OCI-LY7 (cell line): ENCODE results near the gene ATP2C2. TPM values are rescaled to one million over a fixed set of nuclear protein-coding genes. Genes with fewer than 3 reads are reported as not detected.

Experiments used
- BruUV-seq: library from RNA; stranded (reverse); fragments of 400-500 nt; replicated peaks from 2 replicates; lab custom pipeline; 2021; lab: Mats Ljungman, UMichigan
- CTCF ChIA-PET: fragments of 300-600 bp; sonication (Branson Sonifier 250); formaldehyde crosslinking; loops from one replicate; lab custom pipeline; 2022; ENCODE audit warnings: antibody characterized with exemption; ENCODE audit not compliant: unreplicated experiment; lab: Charles Lee
- POLR2A ChIA-PET: fragments of 300-600 bp; sonication (Branson Sonifier 250); formaldehyde crosslinking; loops from one replicate; lab custom pipeline; 2022; ENCODE audit warnings: antibody characterized with exemption; lab: Charles Lee
- DNase-seq: peaks from one replicate; pipeline ENCODE4 v3.0.0-alpha.2; 2015; ENCODE audit warnings: low spot score
- H2AFZ ChIP-seq: fragments of 200-600 bp; sonication (generic), shearing (Covaris generic); 2 replicates; pipeline ENCODE4 v1.6.1; 2014; ENCODE audit warnings: mild to moderate bottlenecking, antibody characterized with exemption, low read length, moderate library complexity
- H3K27ac ChIP-seq: fragments of 200-600 bp; sonication (generic); 2 replicates; pipeline ENCODE4 v1.5.1; 2014; ENCODE audit warnings: mixed run types, low read depth, mild to moderate bottlenecking, moderate library complexity, low read length, inconsistent platforms; ENCODE audit not compliant: poor library complexity, severe bottlenecking
- H3K36me3 ChIP-seq: fragments of 200-600 bp; sonication (generic); 2 replicates; pipeline ENCODE4 v1.6.1; 2014; ENCODE audit warnings: mild to moderate bottlenecking, antibody characterized with exemption, low read length, moderate library complexity, mixed read lengths; ENCODE audit not compliant: insufficient read depth
- H3K4me1 ChIP-seq: fragments of 200-600 bp; sonication (generic); 2 replicates; pipeline ENCODE4 v1.5.1; 2014; ENCODE audit warnings: mild to moderate bottlenecking, low read length; ENCODE audit not compliant: insufficient read depth, poor library complexity, severe bottlenecking
- H3K4me2 ChIP-seq: fragments of 200-600 bp; sonication (generic); 2 replicates; pipeline ENCODE4 v1.6.1; 2014; ENCODE audit warnings: mild to moderate bottlenecking, low read length
- H3K4me3 ChIP-seq: fragments of 200-600 bp; sonication (generic); 2 replicates; pipeline ENCODE4 v1.5.1; 2014; ENCODE audit warnings: mild to moderate bottlenecking, low read depth, low read length; ENCODE audit not compliant: poor library complexity, severe bottlenecking
- H3K79me2 ChIP-seq: fragments of 200-600 bp; sonication (generic); 2 replicates; pipeline ENCODE4 v1.6.1; 2016; ENCODE audit warnings: low read depth, mild to moderate bottlenecking, low read length, moderate library complexity, mixed read lengths; ENCODE audit not compliant: insufficient read depth
- H3K9me2 ChIP-seq: fragments of 200-600 bp; sonication (generic); 2 replicates; pipeline ENCODE4 v1.6.1; 2016; ENCODE audit warnings: mild to moderate bottlenecking, low read length, mixed read lengths; ENCODE audit not compliant: insufficient read depth
- H3K9me3 ChIP-seq: fragments of 200-600 bp; sonication (generic); 2 replicates; pipeline ENCODE4 v1.6.1; 2014; ENCODE audit warnings: mild to moderate bottlenecking, mixed run types, low read length, mixed read lengths
- H4K20me1 ChIP-seq: fragments of 200-600 bp; sonication (generic); 2 replicates; pipeline ENCODE4 v1.6.1; 2014; ENCODE audit warnings: mild to moderate bottlenecking, antibody characterized with exemption, low read length, moderate library complexity, mixed read lengths; ENCODE audit not compliant: insufficient read depth
- EZH2phosphoT487 ChIP-seq: fragments of 200-600 bp; sonication (generic); IDR thresholded peaks from 2 replicates; pipeline ENCODE4 v1.6.1; 2018; ENCODE audit warnings: low read depth, borderline replicate concordance, mild to moderate bottlenecking, mixed run types, antibody characterized with exemption, low read length, moderate library complexity, mixed read lengths
- intact Hi-C: fragments of 100-400 bp; cut with micrococcal nuclease; formaldehyde crosslinking; loops from one replicate; pipeline ENCODE4 v1.10.0; 2022; ENCODE audit not compliant: unreplicated experiment
- total RNA-seq, 2 experiments: library from RNA; depleted of rRNA in 1 of 2; stranded (reverse); fragments of >200 nt in 1 of 2; shearing (Covaris generic) in 1 of 2; gene quantifications; 2 replicates each; pipeline ENCODE4 v1.2.3, GENCODE V29; 2014 to 2022
- TF ChIP-seq, protein P1 (sequence below): fragments of 200-600 bp; sonication (generic); conservative IDR thresholded peaks from 2 replicates; pipeline ENCODE4 v1.5.1; 2014; ENCODE audit warnings: mild to moderate bottlenecking, antibody characterized with exemption, low read length, moderate library complexity, mixed read lengths

The ATP2C2 gene
- total RNA-seq, 2 experiments from 2014 or later, result 0.66 TPM; not detected in 1

DNA sequence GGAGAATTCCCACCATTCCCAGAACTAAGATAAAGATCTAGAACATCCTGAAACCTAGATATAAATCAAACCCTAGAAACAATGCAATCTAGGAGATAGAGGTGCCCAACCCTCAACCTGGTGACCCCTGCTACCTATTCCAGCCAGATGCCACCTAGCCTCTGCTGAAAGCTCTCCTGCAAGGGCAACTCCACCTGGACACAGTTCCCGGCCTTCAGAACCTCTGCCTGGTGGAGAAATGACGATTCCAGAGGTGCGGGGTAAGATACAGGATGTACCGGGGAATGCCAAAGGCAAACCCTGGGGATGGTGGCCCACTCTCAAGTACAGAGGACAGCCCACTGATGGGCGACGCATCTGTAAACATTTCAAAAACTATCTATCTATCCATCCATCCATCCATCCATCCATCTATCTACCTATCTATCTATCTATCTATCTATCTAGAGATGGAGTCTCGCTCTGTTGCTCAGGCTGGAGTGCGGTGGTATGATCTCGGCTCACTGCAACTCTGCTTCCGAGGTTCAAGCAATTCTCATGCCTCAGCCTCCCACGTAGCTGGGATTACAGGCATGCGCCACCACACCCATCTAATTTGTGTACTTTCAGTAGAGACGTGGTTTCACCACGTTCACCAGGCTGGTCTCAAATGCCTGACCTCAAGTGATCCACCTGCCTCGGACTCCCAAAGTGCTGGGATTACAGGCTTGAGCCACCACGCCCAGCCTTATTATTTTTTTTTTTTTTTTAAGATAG, 117.1 kb downstream of the ATP2C2 start:
- no peak overlapping the region for H3K4me3 ChIP-seq
- no peaks in the 10 kb centered on the region for H3K4me1 ChIP-seq
- H4K20me1 ChIP-seq, result no peaks in the 10 kb centered on the region
- H3K4me2 ChIP-seq, result no peak overlapping the region
- no peaks in the 10 kb centered on the region for H3K79me2 ChIP-seq
- H3K36me3 ChIP-seq, result no peaks in the 10 kb centered on the region
- ChIA-PET CTCF (no interaction called here), POLR2A (no interaction called here)
- no peak for DNase-seq
- H3K27ac ChIP-seq, result no peak overlapping the region
- H3K9me3 ChIP-seq, result no peaks in the 10 kb centered on the region
- H3K9me2 ChIP-seq, result no peaks in the 10 kb centered on the region
- H2AFZ ChIP-seq, result no peak overlapping the region
- BruUV-seq, result no TSS peak
- intact Hi-C loops, result no loop called here
- TF ChIP-seq, protein P1, sequence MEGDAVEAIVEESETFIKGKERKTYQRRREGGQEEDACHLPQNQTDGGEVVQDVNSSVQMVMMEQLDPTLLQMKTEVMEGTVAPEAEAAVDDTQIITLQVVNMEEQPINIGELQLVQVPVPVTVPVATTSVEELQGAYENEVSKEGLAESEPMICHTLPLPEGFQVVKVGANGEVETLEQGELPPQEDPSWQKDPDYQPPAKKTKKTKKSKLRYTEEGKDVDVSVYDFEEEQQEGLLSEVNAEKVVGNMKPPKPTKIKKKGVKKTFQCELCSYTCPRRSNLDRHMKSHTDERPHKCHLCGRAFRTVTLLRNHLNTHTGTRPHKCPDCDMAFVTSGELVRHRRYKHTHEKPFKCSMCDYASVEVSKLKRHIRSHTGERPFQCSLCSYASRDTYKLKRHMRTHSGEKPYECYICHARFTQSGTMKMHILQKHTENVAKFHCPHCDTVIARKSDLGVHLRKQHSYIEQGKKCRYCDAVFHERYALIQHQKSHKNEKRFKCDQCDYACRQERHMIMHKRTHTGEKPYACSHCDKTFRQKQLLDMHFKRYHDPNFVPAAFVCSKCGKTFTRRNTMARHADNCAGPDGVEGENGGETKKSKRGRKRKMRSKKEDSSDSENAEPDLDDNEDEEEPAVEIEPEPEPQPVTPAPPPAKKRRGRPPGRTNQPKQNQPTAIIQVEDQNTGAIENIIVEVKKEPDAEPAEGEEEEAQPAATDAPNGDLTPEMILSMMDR, result no peak
- TF ChIP-seq EZH2phosphoT487, result no peak

DNA sequence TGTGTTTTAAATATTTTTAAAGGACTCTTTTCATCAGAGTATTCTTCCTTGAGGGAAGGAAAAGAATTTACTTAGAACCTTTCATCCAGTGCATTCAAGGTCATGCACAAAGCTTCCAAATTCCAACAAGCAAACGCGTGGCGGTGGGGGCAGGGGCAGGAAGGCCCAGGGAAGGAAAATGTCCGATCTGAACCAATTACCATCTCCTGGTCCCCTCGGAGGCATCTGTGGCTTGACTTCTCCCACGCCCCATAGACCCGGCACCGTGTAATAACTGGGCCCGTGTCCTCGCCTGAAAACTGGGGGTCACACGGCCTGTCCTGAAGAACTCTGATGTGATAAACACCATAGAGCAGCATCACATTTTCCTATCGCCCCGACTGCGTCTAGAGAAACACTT, 117.8 kb downstream of the ATP2C2 start:
- no peak overlapping the region for H3K4me2 ChIP-seq
- no peak overlapping the region for H3K27ac ChIP-seq
- CTCF ChIA-PET, result no interaction called here
- no peaks in the 10 kb centered on the region for H3K36me3 ChIP-seq
- no peak overlapping the region for H2AFZ ChIP-seq
- no peak for TF ChIP-seq EZH2phosphoT487
- TF ChIP-seq, protein P1, result no peak
- no peaks in the 10 kb centered on the region for H3K4me1 ChIP-seq
- no peaks in the 10 kb centered on the region for H4K20me1 ChIP-seq
- BruUV-seq, result no TSS peak
- no peaks in the 10 kb centered on the region for H3K9me3 ChIP-seq
- POLR2A ChIA-PET, result no interaction called here
- intact Hi-C loops, result no loop called here
- no peak for DNase-seq
- H3K4me3 ChIP-seq, result no peak overlapping the region
- no peaks in the 10 kb centered on the region for H3K9me2 ChIP-seq
- H3K79me2 ChIP-seq, result no peaks in the 10 kb centered on the region

DNA sequence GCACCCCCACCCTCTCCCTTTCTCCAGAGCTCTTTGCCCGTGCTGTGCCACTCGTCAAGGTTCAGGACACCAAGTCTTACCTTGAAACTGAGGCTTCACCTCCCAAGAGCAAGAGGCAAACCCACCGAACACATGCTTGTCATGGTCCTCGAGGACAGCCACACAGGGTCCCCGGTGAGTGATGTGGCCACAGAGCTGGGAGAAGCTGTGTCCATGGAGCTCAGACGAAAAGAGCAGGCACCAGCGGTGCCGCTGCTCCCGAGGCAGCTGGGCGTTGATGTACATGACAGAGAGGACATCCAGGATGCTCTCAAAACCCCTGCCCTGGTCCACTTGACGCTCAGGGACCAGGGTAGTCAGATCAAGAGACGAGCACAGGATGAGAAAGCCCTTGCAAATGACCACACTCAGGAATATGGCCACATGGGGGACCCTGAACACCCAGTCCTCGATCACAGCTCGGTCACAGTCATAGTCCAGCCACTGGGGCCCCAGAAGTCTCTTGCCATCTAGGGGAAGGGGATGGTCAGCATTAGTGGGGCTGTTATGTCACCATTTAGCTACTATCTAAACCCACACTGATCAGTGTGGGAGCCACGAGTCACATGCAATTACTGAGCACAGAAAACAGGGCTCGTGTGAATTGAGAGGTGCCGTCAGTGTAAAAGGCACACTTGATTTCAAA, 118.4 kb downstream of the ATP2C2 start:
- no peaks in the 10 kb centered on the region for H3K79me2 ChIP-seq
- H3K4me2 ChIP-seq, result no peak overlapping the region
- POLR2A ChIA-PET, result no interaction called here
- CTCF ChIA-PET, result no interaction called here
- no peak for TF ChIP-seq EZH2phosphoT487
- TF ChIP-seq, protein P1, result no peak
- H3K4me1 ChIP-seq, result no peaks in the 10 kb centered on the region
- no peak overlapping the region for H2AFZ ChIP-seq
- H3K27ac ChIP-seq, result no peak overlapping the region
- H4K20me1 ChIP-seq, result no peaks in the 10 kb centered on the region
- intact Hi-C loops, result no loop called here
- no TSS peak for BruUV-seq
- no peaks in the 10 kb centered on the region for H3K9me3 ChIP-seq
- no peak for DNase-seq
- no peak overlapping the region for H3K4me3 ChIP-seq
- H3K9me2 ChIP-seq, result no peaks in the 10 kb centered on the region
- H3K36me3 ChIP-seq, result no peaks in the 10 kb centered on the region
